GM18867 (cell line): Measurements from ENCODE around the gene PRKCA.
A peak's percentile ranks its signal among the peaks of the same experiment; 100 is the strongest.

Source experiments
- ATAC-seq: cut with Tn5 transposase; IDR thresholded peaks from one replicate; pipeline ENCODE4 v1.9.1; 2021; ENCODE audit warnings: mild to moderate bottlenecking, moderate library complexity; ENCODE audit not compliant: unreplicated experiment

PRKCA gene

GRCh38 chr17:66567234-66568170, 265.1 kb downstream of the PRKCA start:
- ATAC-seq = peak; percentile 73

DNA sequence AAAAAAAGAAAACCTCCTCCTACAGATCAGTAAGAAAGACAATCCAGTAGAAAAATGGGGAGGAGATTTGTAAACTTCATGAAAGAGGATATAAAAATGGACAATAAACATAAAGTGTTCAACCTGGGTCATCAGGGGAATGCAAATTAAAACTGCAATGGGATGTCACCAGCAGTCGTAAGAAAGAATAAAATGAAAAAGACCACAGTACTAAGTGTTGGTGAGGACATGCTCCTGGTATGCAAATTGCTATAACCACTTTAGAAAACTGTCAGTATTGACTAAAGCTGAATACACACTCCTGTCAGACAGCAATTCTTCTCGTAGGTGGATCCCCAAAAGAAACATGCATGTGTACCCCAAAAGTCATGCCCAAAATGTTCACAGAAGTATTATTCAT, 267.2 kb downstream of the PRKCA start:
- ATAC-seq = no peak

GRCh38 chr17:66570447-66571195, 268.2 kb downstream of the PRKCA start:
- no peak for ATAC-seq

- no peak for ATAC-seq
Measured at GRCh38 chr17:66571745-66572144, 269.3 kb downstream of the PRKCA start.

- no peak for ATAC-seq
Measured at GRCh38 chr17:66573078-66573477, 270.7 kb downstream of the PRKCA start.

- no peak for ATAC-seq
Measured at GRCh38 chr17:66574123-66574522, 271.7 kb downstream of the PRKCA start.

GRCh38 chr17:66576473-66576872, 274.1 kb downstream of the PRKCA start:
- no peak for ATAC-seq

- no peak for ATAC-seq
Measured at GRCh38 chr17:66577041-66577440, 274.6 kb downstream of the PRKCA start.

- no peak for ATAC-seq
Measured at GRCh38 chr17:66578781-66579489, 276.5 kb downstream of the PRKCA start.

DNA sequence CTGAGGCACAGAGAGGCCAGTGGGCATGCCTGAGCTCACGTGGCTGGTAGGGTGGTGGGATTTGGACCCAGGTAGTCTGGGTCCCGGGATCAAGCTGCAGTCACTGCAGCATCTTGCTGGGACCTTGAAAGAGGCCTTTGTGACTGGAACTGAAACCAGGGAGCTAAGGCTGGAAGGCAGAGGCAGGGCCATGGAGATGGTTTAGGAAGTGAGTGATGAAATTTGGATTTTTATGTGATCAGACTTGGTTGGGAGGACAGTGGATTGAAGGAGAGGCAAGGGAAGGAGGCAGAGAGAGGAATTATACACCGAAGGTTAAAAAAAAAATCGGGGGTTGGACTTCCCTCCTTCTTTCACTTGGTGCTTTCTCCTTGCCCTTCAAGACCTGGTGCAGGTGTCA, 277.1 kb downstream of the PRKCA start:
- no peak for ATAC-seq

DNA sequence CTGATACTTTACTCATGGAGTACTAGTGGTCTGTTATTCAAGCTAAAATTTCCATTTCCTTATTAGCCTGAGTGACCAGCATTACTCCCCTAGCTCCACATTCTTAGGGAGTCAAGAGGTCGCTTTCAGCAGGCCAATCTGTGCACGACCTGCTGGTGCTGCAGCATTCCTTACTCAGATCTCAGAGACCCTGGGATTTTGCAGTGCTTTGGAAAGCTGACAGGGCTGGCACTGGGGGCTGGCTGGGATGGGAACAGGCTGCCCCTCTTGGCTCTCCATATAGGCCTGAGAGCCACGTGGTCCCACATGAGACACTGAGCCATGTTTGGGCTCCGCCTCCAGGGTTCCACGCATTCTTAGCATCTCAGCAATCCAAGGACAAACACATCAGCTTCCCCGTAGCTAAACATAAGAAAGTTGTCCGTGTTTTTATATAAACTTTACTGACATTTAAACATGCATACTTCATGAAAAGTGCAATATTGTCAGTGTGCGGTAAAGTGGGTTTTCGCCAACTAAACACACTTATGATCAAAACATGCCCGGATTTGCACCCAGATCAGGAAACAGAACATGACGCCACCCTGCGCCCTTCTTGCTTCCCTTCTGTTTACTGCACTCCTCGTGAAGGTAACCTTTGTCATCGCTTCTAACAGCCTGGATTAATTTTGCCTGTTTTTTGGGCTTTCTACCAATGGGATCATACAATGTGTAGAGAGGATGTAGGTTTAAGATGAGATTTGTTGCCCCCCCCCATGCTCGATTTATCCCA, 278.0 kb downstream of the PRKCA start:
- no peak for ATAC-seq

GRCh38 chr17:66580956-66581391, 278.6 kb downstream of the PRKCA start:
- no peak for ATAC-seq

DNA sequence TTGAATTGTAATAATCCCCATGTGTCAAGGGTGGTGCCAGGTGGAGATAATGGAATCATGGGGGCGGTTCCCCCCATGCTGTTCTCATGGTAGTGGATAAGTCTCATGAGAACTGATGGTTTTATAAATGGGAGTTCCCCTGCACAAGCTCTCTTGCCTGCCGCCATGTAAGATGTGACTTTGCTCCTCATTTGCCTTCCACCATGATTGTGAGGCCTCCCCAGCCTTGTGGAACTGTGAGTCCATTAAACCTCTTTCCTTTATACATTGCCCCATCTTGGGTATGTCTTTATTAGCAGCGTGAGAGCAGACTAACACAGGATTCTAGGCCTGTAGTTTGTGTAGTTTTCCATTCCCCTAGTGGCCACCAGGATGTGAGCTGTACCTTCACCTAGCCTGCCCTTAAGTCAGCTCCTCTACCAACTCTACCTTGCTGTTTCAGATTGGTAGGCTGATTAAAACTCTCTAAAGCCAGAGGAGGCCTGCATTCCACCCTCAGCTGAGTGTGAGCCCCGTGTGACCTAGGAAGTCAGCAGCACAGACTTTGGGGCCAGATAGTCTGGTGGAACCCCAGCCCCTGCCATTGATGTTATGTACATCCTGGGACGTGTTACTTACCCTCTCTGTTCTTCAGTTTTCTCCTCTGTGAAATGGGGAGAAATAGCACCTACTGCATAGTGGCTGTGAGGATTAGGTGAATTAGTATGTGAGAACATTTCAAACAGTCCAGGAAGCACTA, 280.1 kb downstream of the PRKCA start:
- ATAC-seq = no peak

DNA sequence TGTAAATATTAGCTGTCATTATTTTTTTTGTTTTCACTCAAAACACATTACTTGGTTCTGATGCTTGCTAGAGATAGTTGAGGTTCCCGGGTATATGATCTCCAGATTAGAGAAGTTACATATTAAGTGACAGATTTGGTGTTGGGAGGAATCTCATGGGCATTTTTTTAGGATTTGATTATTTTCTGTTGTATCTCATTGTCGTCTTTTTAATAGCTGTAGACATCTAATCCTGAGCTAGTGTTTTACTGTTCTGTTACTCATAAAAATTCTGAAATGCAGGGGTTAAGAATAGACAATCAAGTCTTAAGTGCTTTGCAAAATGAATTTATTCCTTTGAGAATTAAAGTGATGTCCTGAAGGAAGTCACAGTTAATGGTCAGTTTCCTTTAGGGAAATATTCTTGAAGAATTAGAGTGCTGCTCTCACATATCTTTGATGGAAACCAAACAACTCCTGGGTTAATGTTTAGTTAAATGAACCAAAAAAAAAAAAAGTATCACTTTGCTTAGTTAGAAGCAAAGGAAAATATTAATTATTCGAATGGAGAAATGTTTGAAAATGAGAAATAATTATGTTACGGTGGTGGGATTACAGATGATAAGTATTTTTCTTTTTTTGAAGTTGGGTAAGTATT, 280.8 kb downstream of the PRKCA start:
- no peak for ATAC-seq

DNA sequence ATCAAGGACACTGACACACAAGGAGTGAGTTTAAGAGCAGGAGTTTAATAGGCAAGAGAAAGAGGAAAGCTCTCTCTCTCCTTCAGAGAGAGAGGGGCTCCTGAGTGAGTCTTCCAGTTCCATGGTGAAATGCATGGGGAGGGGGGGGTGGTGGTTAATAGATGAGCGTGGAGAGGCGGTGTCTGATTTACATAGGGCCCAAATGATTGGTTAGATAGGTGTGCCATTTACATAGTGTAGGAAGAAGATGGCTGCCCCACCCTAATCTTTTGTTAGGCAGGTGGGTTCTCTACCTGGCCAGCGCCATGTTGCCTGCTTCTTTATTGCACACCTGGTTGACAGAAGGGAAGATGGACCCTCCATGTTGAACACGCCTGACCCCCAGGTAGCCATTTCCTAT, 282.5 kb downstream of the PRKCA start:
- no peak for ATAC-seq

GRCh38 chr17:66585472-66585871, 283.1 kb downstream of the PRKCA start:
- no peak for ATAC-seq

GRCh38 chr17:66589892-66590291, 287.5 kb downstream of the PRKCA start:
- ATAC-seq = no peak

DNA sequence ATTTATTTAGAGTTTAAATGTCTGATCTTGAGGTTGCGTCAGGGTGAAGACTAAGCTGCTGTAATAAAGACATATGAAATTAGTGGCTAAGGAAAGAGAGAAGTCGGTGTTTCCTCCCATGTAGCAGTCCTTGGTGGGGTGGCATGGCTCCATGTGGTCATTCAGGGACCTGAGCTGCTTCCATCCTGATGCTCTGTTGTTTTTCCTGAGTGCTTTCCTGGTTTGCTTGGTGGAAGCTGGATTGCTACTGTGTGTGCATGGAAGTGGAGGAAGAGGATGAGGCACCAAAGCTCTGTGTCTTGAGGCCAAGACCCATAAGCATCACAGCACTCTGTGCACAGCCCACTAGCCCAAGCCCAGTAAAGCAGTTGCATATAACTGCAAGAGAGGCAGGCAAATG, 290.7 kb downstream of the PRKCA start:
- ATAC-seq = no peak

DNA sequence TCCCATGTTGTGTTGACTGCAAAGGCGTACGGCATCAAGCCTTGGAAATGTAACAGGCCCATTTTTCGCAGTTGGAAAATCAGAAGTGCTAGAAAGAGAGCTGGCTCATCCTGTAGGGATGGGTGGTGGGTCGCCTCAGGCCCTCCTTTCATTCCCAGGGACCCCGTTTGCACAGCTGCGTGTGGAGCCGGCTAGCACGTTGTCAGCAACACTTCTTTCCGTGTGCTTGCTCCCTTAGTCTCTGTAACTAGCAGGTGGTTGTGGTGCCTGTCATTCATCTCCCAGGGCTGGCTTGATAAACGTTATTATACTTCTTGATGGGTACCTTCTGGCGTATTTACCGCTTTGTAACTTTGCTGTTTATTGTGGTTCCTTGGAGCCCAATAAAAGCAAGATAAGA, 293.5 kb downstream of the PRKCA start:
- ATAC-seq = no peak
